ENCODE measurements around the gene ANK3.

- TF ChIP-seq CTCF (conservative IDR thresholded peaks at IDR 0.05) (no peak), EZH2 (IDR thresholded peaks at IDR 0.05; ENCODE audit: low read depth) (no peak)
These were observed 34.2 kb upstream of the ANK3 start for GRCh38 chr10:60423920-60424319.
